C4-2B (cell line): ENCODE results near the gene CATSPERZ.

Experiments used
- H3K27ac ChIP-seq: fragments of 450-650 bp; 2 replicates; pipeline ENCODE4 v1.5.1; 2017
- ZFX ChIP-seq: fragments of 450-650 bp; IDR thresholded peaks from 2 replicates; pipeline ENCODE4 v1.6.1; 2017
- TF ChIP-seq, protein P1 (sequence below): fragments of 450-650 bp; conservative IDR thresholded peaks from 2 replicates; pipeline ENCODE4 v1.5.1; 2017; ENCODE audit warnings: mild to moderate bottlenecking

Gene CATSPERZ

DNA sequence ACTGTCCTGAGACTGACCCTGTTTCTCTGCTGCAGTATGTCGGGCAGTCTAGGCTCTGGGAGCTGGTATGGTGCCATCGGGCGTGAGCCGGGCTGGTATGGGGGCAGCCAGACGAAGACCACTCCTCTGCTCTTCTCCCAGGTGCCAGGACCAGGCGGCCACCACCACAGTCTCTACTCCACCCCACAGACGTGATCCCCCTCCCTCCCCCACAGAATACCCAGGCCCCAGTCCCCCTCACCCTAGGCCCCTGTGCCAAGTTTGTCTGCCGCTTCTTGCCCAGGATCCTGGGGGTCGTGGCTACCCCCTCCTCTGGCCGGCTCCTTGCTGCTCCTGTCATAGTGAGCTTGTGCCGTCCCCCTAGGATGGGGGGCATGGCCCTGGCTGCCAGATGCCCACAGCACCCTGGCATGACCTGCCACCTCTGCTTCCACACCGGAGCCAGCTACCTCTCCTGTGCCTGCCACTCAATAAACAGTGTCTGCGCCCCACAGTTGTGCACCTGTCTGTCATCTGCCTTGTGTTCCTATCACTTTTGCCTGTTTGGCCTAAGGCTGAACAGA lies 11.1 kb upstream of the CATSPERZ start:
- TF ChIP-seq ZFX: no peak
- TF ChIP-seq, protein P1, sequence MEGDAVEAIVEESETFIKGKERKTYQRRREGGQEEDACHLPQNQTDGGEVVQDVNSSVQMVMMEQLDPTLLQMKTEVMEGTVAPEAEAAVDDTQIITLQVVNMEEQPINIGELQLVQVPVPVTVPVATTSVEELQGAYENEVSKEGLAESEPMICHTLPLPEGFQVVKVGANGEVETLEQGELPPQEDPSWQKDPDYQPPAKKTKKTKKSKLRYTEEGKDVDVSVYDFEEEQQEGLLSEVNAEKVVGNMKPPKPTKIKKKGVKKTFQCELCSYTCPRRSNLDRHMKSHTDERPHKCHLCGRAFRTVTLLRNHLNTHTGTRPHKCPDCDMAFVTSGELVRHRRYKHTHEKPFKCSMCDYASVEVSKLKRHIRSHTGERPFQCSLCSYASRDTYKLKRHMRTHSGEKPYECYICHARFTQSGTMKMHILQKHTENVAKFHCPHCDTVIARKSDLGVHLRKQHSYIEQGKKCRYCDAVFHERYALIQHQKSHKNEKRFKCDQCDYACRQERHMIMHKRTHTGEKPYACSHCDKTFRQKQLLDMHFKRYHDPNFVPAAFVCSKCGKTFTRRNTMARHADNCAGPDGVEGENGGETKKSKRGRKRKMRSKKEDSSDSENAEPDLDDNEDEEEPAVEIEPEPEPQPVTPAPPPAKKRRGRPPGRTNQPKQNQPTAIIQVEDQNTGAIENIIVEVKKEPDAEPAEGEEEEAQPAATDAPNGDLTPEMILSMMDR: no peak
- no peak overlapping the region for H3K27ac ChIP-seq

GRCh38 chr11:64290352-64291261 lies 9.6 kb upstream of the CATSPERZ start:
- TF ChIP-seq, protein P1: no peak
- TF ChIP-seq ZFX: no peak
- H3K27ac ChIP-seq: no peak overlapping the region

DNA sequence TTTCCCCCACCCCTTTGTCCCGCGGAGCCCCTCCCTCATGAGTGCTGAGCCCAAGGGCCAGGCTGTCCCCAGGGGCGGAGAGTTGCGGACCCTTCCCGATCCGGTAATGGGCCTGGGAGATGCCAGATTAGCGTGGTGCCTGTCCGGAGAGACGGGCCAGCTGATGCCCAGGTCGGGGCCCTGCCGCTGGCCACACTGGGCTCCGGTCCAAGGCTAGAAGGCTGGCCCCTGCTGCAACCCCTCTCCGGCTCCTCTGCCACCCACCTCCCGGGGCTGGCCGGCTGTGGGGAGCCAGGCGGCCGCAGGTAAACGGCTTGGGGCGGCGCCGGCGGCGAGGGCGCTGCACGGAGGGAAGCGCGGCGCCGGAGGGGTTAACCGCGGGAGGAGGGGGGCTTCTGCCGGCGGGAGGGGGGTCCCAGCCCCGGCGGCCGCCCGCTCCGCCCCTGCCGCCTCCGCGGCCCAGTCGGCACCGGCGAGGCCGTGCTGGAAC lies 8.9 kb upstream of the CATSPERZ start, which contains the start of gene KCNK4:
TSS of gene KCNK4 (plus strand) at position 41 of the 490 bp plus-strand sequence. CDS start 1,717 bp downstream, outside the sequence.
- no peak for TF ChIP-seq ZFX
- TF ChIP-seq, protein P1: no peak
- H3K27ac ChIP-seq: no peak within 1 kb of the TSS

GRCh38 chr11:64291752-64292459 lies 8.3 kb upstream of the CATSPERZ start:
- H3K27ac ChIP-seq: no peak overlapping the region
- TF ChIP-seq ZFX: no peak

GRCh38 chr11:64292460-64293254 lies 7.5 kb upstream of the CATSPERZ start:
- H3K27ac ChIP-seq: no peak overlapping the region
- TF ChIP-seq, protein P1: no peak
- no peak for TF ChIP-seq ZFX

DNA sequence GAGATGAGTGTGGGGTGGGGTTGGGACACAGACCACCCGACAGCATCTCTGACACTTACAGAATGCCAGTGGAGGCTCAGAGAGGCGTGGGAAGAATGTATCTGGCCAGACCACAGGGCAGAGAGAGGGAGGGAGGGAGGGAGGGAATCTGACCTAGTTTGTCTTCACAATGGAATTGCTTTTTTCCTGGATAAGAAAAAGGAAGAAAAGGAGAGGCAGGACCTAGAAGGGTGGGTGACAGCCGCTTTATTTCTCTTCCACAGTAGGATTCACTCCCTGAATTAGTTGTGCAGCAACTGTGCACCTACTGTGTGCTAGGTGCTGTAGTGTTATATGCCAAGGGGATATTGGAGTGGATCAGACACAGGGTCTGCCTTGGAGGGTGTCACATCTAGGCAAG lies 5.4 kb upstream of the CATSPERZ start:
- TF ChIP-seq, protein P1: no peak
- TF ChIP-seq ZFX: no peak
- H3K27ac ChIP-seq: no peak overlapping the region

- TF ChIP-seq ZFX: no peak
- TF ChIP-seq, protein P1: no peak
- no peak overlapping the region for H3K27ac ChIP-seq
Measured at GRCh38 chr11:64295760-64296159, 4.4 kb upstream of the CATSPERZ start.
